Measurements from ENCODE around the gene GAB2. TPM values are rescaled to one million over a fixed set of nuclear protein-coding genes. Genes with fewer than 3 reads are reported as not detected.
A peak's percentile ranks its signal among the peaks of the same experiment; 100 is the strongest.

Gene GAB2
- total RNA-seq, 1 donor from 2014 or later, result 22.4 TPM

DNA sequence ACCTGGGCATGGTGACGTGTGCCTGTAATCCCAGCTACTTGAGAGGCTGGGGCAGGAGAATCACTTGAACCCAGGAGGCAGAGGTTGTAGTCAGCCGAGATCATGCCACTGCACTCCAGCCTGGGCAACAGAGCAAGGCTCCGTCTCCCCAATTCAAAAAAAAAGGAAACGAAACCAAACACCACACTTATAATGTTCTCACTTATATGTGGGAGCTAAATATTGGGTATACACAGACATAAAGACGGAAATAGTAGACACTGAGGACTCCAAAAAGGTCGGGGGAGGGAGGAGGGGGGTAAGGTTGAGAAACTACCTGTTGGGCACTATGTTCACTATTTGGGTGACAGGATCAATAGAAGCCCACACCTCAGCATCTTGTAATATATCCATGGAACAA is 94.3 kb downstream of the GAB2 start:
- TF ChIP-seq, protein P1, sequence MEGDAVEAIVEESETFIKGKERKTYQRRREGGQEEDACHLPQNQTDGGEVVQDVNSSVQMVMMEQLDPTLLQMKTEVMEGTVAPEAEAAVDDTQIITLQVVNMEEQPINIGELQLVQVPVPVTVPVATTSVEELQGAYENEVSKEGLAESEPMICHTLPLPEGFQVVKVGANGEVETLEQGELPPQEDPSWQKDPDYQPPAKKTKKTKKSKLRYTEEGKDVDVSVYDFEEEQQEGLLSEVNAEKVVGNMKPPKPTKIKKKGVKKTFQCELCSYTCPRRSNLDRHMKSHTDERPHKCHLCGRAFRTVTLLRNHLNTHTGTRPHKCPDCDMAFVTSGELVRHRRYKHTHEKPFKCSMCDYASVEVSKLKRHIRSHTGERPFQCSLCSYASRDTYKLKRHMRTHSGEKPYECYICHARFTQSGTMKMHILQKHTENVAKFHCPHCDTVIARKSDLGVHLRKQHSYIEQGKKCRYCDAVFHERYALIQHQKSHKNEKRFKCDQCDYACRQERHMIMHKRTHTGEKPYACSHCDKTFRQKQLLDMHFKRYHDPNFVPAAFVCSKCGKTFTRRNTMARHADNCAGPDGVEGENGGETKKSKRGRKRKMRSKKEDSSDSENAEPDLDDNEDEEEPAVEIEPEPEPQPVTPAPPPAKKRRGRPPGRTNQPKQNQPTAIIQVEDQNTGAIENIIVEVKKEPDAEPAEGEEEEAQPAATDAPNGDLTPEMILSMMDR (IDR thresholded peaks at IDR 0.05), result no peak
- DNase-seq (no peak), ATAC-seq (ENCODE audit: low read depth) (peak; percentile 69)
- Mint-ChIP-seq H3K4me1 (peaks cover 63% of the 10 kb centered on the region), H3K27me3 (no peaks in the 10 kb centered on the region), H3K4me3 (no peak overlapping the region), H3K36me3 (ENCODE audit: low read depth) (no peaks in the 10 kb centered on the region), H3K27ac (peak overlapping the region; percentile 41), H3K9me3 (no peaks in the 10 kb centered on the region)
- ChIA-PET POLR2A (interaction anchor here (0.6 to 0.7 kb wide), 5 partner anchors 18 to 251 kb away, joined by 5 to 14 read pairs (median 10); partner anchors contain the start of gene NARS2), CTCF (no interaction called here)
- intact Hi-C loops (cut with micrococcal nuclease), result loop anchor here (2.0 kb wide), 1 partner anchor 73 kb away; no protein-coding TSS in a partner anchor

DNA sequence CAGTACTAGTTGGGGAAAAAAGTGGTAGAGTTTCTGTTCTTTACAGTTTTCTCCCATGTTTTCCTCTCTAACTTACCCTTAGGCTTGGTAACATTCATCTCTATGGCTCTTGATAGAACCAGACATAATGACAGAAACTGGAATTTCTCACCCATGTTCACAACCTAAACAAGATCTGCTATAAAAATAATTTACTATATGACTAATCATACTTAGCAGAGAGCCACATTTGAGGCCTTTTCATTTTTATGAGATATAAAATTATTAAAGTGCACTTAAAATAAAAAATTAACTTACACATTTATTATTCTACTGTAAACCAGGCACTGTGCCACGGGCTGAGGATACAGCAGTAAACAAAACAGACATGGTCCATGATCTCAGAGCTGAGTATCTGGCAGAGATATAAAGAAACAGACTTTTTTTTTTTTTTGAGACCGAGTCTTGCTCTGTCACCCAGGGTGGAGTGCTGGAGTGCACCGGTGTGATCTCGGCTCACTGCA is 98.1 kb downstream of the GAB2 start:
- intact Hi-C loops (cut with micrococcal nuclease), result no loop called here
- POLR2A ChIA-PET, result no interaction called here
- H3K27me3 Mint-ChIP-seq, result no peaks in the 10 kb centered on the region
- no peaks in the 10 kb centered on the region for H3K36me3 Mint-ChIP-seq (ENCODE audit: low read depth)
- ATAC-seq (ENCODE audit: low read depth) (no peak), DNase-seq (no peak)
- H3K27ac Mint-ChIP-seq, result no peak overlapping the region
- H3K4me3 Mint-ChIP-seq, result no peak overlapping the region
- CTCF ChIA-PET, result no interaction called here
- TF ChIP-seq, protein P1 (IDR thresholded peaks at IDR 0.05), result no peak
- H3K4me1 Mint-ChIP-seq, result peaks cover 41% of the 10 kb centered on the region
- no peaks in the 10 kb centered on the region for H3K9me3 Mint-ChIP-seq

DNA sequence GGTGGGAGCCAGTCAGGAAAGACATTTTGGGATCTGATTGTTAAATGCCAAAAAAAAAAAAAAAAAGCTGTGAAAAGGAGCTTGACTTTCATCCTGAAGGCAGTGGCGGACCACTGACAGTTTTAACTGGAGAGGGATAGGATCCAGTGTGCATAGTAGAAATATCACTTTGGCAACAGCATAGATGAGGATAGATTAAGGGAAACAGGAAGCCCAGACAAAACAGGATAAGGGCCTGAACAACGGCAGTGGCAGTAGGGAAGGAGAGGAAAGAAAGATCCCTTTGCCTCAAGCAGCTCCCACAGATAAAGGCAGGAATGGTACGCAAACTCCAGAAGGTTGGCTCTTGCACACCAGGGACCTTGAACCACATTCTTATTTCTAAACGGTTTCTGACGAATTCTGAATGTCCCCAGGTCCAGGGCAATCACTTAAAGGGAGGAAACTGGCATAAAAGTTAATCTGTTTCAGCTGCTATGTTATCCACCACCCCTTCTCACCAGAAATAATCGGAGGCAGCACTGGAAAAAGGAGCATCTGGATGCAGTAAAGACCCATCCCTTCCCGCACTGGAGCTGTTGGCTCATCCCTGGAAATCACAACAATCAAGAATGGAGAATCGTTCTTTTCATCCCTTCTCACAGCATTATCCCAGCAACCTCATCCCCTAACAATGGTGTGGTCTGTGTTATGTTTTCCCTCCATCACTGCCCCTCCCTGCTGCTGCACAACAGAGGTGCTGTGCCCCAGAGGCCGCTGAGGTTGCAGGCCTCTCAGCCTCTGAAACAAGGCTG is 99.1 kb downstream of the GAB2 start:
- Mint-ChIP-seq H3K4me3 (no peak overlapping the region), H3K4me1 (peaks cover 39% of the 10 kb centered on the region), H3K9me3 (no peaks in the 10 kb centered on the region), H3K36me3 (ENCODE audit: low read depth) (no peaks in the 10 kb centered on the region), H3K27ac (no peak overlapping the region), H3K27me3 (no peaks in the 10 kb centered on the region)
- DNase-seq, result no peak
- intact Hi-C loops (cut with micrococcal nuclease), result loop anchor here (1.0 kb wide), 1 partner anchor 8 kb away; no protein-coding TSS in a partner anchor
- ChIA-PET CTCF (no interaction called here), POLR2A (no interaction called here)
- TF ChIP-seq, protein P1 (IDR thresholded peaks at IDR 0.05), result no peak
- ATAC-seq (ENCODE audit: low read depth), result no peak

DNA sequence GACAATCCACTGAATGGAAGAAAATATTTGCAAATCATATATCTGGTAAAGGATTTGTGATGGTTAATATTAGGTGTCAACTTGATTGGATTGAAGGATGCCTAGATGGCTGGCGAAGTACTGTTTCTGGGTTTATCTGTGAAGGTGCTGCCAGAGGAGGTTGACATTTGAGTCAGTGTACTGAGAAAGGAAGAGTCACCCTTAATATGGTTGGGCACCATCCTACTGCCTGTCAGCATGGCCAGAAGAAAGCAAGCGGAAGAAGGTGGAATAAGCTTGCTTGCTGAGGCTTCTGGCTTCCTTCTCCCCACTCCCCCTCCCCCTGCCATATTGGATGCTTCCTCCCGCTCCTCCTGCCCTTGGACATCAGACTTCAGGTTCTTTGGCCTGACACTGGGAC is 101.9 kb downstream of the GAB2 start:
- TF ChIP-seq, protein P1 (IDR thresholded peaks at IDR 0.05), result no peak
- POLR2A ChIA-PET, result no interaction called here
- Mint-ChIP-seq H3K4me1 (peaks cover 42% of the 10 kb centered on the region), H3K9me3 (no peaks in the 10 kb centered on the region), H3K27me3 (no peaks in the 10 kb centered on the region), H3K4me3 (no peak overlapping the region), H3K36me3 (ENCODE audit: low read depth) (no peaks in the 10 kb centered on the region), H3K27ac (no peak overlapping the region)
- intact Hi-C loops (cut with micrococcal nuclease), result no loop called here
- ATAC-seq (ENCODE audit: low read depth) (no peak), DNase-seq (no peak)
- CTCF ChIA-PET, result no interaction called here

DNA sequence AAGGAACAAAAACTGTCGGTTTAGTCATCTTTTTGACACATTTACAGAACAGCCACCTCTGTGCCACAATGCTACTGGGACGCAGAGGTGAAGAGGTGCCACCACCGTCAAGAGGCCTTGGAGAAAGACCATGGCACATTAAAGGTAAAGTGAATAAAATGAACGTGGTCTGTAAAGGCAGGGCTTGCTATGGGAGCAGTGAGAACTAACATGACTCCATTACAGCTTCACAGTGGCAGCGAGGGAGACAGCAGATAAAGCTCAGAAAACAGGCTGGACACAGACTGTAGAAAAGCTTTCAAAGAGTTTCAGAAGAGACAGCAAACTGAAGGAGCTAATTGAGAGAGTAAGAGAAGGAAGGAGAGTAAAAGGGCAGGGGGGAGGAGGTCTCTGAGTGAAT is 102.9 kb downstream of the GAB2 start:
- Mint-ChIP-seq H3K36me3 (ENCODE audit: low read depth) (no peaks in the 10 kb centered on the region), H3K9me3 (no peaks in the 10 kb centered on the region), H3K4me1 (peaks cover 45% of the 10 kb centered on the region), H3K4me3 (no peak overlapping the region), H3K27ac (no peak overlapping the region), H3K27me3 (no peaks in the 10 kb centered on the region)
- DNase-seq, result no peak
- ChIA-PET CTCF (no interaction called here), POLR2A (no interaction called here)
- ATAC-seq (ENCODE audit: low read depth), result no peak
- intact Hi-C loops (cut with micrococcal nuclease), result loop anchor here (5.0 kb wide), 1 partner anchor 103 kb away; the partner anchor contains the start of gene GAB2
- TF ChIP-seq, protein P1 (IDR thresholded peaks at IDR 0.05), result no peak
